GM10266 (cell line): ENCODE results near the gene COTL1.

Experiments
- DNase-seq: peaks from one replicate; pipeline ENCODE4 v3.0.0; 2012; ENCODE audit errors: extremely low spot score
- TF ChIP-seq, protein P1 (sequence below): IDR thresholded peaks from 2 replicates; pipeline ENCODE4 v1.5.1; 2012; ENCODE audit warnings: mild to moderate bottlenecking, low read depth; ENCODE audit not compliant: control insufficient read depth, insufficient read depth; ENCODE audit errors: missing control alignments

Gene COTL1

DNA sequence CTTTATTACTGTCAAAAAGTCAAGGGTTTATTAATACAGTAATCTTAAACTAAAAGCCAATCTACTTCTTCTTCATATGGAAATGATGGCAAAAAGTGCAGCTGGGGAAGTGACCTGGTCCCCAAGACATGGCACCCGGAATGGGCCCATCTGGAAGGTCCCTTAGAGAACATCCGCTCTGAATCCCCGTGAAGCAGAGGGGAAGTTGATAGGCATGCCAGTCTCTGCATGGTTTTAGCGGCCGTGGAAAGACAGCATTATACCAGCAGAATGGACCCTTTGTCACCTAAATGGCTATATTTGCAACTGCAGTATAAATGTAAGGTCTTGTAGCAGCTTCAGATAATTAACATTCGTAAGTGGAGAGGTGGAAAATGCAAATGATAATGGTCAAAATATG lies 32.4 kb downstream of the COTL1 start:
- no peak for DNase-seq
- TF ChIP-seq, protein P1, sequence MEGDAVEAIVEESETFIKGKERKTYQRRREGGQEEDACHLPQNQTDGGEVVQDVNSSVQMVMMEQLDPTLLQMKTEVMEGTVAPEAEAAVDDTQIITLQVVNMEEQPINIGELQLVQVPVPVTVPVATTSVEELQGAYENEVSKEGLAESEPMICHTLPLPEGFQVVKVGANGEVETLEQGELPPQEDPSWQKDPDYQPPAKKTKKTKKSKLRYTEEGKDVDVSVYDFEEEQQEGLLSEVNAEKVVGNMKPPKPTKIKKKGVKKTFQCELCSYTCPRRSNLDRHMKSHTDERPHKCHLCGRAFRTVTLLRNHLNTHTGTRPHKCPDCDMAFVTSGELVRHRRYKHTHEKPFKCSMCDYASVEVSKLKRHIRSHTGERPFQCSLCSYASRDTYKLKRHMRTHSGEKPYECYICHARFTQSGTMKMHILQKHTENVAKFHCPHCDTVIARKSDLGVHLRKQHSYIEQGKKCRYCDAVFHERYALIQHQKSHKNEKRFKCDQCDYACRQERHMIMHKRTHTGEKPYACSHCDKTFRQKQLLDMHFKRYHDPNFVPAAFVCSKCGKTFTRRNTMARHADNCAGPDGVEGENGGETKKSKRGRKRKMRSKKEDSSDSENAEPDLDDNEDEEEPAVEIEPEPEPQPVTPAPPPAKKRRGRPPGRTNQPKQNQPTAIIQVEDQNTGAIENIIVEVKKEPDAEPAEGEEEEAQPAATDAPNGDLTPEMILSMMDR: no peak

DNA sequence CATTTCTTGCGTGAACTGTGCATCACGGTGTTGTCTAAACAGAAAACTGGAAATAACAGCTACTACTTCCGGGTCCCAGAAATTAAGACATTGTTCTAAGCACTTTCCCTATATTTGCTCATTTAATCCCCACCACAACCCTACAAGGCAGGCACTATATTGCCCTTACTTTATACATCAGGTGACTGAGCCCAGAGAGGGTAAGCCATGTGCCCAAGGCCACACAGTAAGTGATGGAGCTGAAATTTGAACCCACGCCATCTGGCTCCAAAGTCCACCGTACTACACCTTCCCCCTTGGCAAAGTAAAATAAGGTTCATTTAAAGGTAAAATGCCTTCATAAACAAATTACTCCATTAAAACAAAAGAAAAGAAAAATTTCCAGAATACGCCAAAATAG lies 33.2 kb downstream of the COTL1 start:
- TF ChIP-seq, protein P1: no peak
- DNase-seq: no peak

DNA sequence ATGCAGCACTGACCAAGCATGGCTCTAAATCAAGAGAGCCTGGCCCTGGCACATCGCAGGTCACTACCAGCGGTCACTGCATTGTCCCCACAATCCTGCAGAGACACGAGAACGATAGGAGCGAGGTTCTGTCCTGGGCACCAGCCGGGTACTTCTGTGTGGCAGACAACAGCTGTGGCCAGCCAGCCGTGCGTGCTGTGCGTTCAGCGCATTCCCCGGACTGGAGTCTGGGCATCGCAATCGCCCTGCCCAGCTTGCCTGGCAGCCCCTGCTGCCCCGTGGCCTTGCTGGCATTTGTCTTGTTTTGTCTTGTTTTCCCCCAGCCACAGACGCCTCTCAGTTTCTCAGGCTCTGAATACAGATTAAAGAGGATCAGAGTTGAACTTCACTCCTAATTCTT lies 33.9 kb downstream of the COTL1 start:
- TF ChIP-seq, protein P1: no peak
- no peak for DNase-seq

DNA sequence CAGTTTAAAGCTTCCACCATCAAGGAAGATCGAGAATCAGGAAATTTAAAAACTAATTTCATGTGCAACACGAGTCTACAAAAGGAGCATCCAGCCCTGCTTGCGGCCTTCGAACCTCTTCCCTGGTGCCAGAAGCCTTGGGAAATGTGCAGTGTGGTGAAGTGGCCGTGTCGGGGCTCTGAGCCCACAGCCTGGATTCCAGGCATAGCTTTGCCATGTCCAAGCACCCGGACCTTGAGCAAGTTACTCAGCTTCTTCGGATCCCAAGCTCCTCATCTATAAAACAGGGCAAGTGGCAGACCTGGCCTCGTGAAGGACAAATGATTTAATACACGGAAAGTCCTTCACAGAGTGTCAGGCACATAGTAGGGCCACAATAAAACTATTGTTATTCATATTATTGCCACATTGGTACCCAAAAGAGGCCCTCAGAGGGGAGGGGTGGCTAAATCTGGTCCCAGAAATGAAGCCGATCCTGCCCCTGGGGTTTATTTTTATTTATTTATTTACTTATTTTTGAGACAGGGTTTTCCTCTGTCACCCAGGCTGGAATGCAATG lies 34.8 kb downstream of the COTL1 start:
- TF ChIP-seq, protein P1: no peak
- DNase-seq: no peak

DNA sequence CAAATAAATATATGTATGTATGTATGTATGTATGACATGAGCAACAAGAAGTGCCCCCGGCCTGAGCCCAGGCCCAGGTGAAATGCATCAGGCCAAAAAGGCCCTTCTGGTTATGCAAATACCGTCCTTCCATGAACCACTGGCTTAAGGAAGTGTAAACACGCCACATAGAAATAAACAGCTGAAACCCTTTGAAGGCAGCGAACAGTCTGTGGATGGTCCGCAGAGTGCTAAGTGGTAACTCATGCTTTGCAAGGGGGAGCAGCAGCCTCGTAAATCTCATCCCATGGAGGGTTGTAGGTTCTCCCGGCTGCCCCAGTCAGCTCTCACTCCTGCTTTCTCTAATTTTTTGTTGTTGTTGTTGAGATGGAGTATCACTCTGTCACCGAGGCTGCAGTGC lies 36.7 kb downstream of the COTL1 start:
- TF ChIP-seq, protein P1: no peak
- DNase-seq: no peak

DNA sequence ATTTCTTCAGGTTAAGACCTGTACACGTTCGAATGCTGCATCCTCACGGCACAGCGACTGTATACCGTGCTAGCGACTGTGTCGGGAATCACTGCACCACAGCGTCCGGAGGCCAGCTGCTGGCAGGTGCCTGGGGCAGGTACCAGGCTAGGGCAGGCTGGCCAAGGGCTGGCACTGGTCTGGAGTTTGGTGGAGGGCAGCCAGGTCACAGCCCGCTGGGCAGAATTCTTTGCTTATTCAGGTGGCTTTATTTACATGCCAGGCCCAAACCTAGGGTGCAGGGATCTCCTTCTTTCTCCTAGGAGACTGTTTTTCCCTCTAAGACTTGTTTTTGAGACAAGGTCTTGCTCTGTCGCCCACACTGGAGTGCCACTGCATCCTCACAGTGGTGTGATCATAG lies 37.9 kb downstream of the COTL1 start:
- DNase-seq: no peak
- TF ChIP-seq, protein P1: no peak

DNA sequence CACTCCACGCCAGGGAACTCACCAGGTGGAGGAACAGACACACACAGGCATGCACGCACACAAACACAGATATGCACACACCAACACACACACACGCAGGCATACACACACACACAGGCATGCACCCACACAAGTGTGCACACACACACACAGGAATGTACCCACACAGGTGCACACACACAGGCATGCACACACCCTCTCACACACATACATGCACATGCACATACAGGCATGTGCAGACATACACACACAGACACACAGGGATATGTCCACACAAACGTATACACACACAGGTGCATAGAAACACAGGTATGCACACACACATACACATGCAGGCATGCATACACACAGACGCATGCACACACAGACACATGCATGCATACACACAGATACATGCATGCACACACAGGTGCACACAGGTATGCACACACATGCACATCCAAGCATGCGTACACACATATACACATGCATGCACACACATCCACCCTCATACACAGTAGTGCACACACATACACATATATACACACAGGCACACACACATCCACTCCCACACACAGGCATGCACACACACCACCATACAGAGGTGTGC lies 39.2 kb downstream of the COTL1 start:
- DNase-seq: no peak
- TF ChIP-seq, protein P1: no peak
